Subcutaneous adipose tissue (tissue), 4 donors: ENCODE results near the gene ASB4. TPM values are rescaled to one million over a fixed set of nuclear protein-coding genes. Genes with fewer than 3 reads are reported as not detected.

Source experiments
- total RNA-seq, 4 donors: library from RNA; depleted of rRNA; stranded (reverse); fragments of >200 nt; gene quantifications; one replicate each; pipeline ENCODE4 v1.1.0, GENCODE V29; 2016
- TF ChIP-seq, protein P1 (sequence below): fragments of 450-650 bp; IDR thresholded peaks from one replicate; pipeline ENCODE4 v1.5.1; 2016; ENCODE audit warnings: low read depth, mild to moderate bottlenecking, control low read depth, antibody characterized with exemption, moderate library complexity

ASB4 gene
- total RNA-seq, 4 donors from 2014 or later, result 0.19 to 0.44 (median 0.34) TPM; not detected in 1

- TF ChIP-seq, protein P1, sequence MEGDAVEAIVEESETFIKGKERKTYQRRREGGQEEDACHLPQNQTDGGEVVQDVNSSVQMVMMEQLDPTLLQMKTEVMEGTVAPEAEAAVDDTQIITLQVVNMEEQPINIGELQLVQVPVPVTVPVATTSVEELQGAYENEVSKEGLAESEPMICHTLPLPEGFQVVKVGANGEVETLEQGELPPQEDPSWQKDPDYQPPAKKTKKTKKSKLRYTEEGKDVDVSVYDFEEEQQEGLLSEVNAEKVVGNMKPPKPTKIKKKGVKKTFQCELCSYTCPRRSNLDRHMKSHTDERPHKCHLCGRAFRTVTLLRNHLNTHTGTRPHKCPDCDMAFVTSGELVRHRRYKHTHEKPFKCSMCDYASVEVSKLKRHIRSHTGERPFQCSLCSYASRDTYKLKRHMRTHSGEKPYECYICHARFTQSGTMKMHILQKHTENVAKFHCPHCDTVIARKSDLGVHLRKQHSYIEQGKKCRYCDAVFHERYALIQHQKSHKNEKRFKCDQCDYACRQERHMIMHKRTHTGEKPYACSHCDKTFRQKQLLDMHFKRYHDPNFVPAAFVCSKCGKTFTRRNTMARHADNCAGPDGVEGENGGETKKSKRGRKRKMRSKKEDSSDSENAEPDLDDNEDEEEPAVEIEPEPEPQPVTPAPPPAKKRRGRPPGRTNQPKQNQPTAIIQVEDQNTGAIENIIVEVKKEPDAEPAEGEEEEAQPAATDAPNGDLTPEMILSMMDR, result no peak
Observed at GRCh38 chr7:95501261-95501832, 15.6 kb downstream of the ASB4 start.

DNA sequence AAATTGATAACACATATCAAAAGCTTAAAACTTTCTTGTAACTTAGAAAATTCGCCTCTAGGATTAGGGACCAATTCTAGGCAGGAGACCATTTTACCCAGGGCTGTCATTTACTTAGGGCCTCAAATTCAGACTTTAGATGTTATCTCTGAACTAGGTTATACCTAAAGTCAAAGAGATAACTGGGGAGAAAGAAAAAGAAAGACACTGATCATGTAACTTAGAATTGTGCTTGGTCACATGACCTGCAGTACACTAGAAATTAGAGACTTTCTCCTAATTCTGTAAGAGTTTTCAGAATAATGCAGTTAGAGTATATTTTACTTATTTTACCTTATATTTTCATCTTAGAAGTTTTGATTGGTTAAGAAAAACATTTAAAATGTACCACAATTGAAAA is 16.7 kb downstream of the ASB4 start:
- TF ChIP-seq, protein P1, result no peak

- TF ChIP-seq, protein P1, result no peak
Observed at GRCh38 chr7:95503271-95504131, 17.8 kb downstream of the ASB4 start.

DNA sequence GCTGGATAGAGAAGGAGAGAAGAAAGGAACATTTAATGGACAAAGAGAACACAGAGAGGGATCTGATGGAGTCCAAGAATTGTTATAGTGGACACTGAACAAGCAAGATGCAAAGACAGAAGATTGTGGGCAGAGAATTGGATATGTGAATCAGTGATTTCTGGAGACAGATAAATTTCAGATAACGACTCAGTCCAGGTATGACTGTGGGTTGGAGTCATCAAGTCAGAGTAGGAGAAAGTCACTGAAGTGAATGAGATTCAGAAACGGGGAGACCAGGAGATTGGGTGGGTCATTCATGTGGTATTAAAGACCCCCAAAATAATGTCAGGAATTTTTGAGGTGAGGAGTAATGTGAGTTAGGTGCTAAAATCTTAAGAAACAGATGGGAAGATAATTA is 23.0 kb downstream of the ASB4 start:
- TF ChIP-seq, protein P1, result no peak

- TF ChIP-seq, protein P1, result no peak
Observed at GRCh38 chr7:95509199-95509598, 23.5 kb downstream of the ASB4 start.

- TF ChIP-seq, protein P1, result no peak
Observed at GRCh38 chr7:95511716-95512260, 26.0 kb downstream of the ASB4 start.

DNA sequence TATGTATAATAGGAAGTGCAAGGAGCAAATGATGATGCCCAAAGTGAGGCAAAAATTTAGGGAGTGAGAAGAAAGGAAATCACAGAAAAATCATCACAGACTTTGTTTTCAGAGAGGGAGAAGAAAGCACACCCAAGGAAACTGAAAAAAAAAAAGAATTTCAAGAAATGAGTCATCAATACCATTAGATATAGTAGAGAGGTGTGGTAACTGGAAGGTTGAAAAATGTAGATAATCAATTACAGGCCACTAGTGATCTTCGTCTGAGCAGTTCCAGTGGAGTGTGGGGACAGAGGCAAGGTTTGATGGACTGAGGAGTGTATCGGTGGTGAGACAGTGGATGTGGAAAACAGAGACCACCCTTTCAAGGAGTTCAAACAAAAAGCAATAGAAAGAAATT is 31.7 kb downstream of the ASB4 start:
- TF ChIP-seq, protein P1, result no peak
